Measurements from ENCODE around the gene DENND2D. TPM values are rescaled to one million over a fixed set of nuclear protein-coding genes. Genes with fewer than 3 reads are reported as not detected.

Gene DENND2D
- polyA plus RNA-seq, 1 donor from 2014 or later, result not detected

DNA sequence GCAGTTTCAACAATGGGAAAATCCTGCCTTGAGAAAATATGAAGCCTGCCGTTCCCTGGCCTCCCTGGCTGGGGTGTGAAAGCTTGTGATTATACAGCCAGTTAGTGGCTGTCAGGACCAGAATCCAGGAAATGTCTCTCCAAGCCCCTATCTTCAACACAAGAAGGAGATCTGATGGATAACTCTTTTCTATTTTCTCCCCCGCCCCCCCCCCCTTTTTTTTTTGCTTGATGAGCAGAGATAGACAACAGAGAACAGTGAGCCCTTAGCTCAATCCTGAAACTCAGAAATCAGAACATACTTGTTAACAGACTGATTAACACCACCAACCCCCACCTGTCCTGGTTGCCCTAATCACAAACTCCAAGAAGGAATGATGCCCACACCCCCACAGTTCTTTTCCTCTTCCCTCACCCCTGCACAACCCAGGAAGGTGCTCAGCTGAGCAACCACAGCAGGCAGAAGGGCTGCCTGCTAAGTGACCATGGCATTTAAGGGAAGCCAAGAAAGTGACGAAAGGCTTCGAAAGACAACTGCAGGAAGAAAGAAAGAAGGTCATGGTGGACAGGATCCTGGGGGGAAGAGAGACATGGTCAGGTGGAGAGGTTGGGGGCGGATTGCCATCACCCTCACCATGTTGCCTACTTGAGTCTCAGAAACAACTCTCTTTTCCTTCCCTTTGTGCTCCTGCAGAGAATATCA lies 12.3 kb upstream of the DENND2D start:
- H2AFZ ChIP-seq (ENCODE audit: low read depth, low read length), result no peak overlapping the region
- no peaks in the 10 kb centered on the region for H3K27me3 ChIP-seq (ENCODE audit: insufficient read depth, low read depth, low read length)
- no peak overlapping the region for H3K27ac ChIP-seq (ENCODE audit: low read length)
- no peak overlapping the region for H3K9ac ChIP-seq (ENCODE audit: low read length)
- TF ChIP-seq RAD21 (conservative IDR thresholded peaks at IDR 0.05), result no peak
- no peak for TF ChIP-seq EP300 (conservative IDR thresholded peaks at IDR 0.05; ENCODE audit: poor library complexity, severe bottlenecking)
- no peaks in the 10 kb centered on the region for H3K79me2 ChIP-seq (replicated peaks; ENCODE audit: insufficient read depth, low read length)
- H3K9me2 ChIP-seq (ENCODE audit: insufficient read depth, low read length), result no peaks in the 10 kb centered on the region
- H3K4me3 ChIP-seq (ENCODE audit: low read length), result no peak overlapping the region
- no peaks in the 10 kb centered on the region for H3F3A ChIP-seq (ENCODE audit: insufficient read depth, low read length, poor library complexity, severe bottlenecking)
- no peaks in the 10 kb centered on the region for H3K9me3 ChIP-seq (ENCODE audit: low read length)
- H3K36me3 ChIP-seq (ENCODE audit: insufficient read depth, low read length), result no peaks in the 10 kb centered on the region
- H4K20me1 ChIP-seq (ENCODE audit: insufficient read depth), result no peaks in the 10 kb centered on the region
- no peak overlapping the region for H3K4me2 ChIP-seq (ENCODE audit: low read length)

- Histone ChIP-seq H3K27me3 (ENCODE audit: insufficient read depth, low read depth, low read length) (no peaks in the 10 kb centered on the region), H3K9me3 (ENCODE audit: low read length) (no peaks in the 10 kb centered on the region), H3K9ac (ENCODE audit: low read length) (no peak overlapping the region), H2AFZ (ENCODE audit: low read depth, low read length) (no peak overlapping the region), H3K79me2 (replicated peaks; ENCODE audit: insufficient read depth, low read length) (no peaks in the 10 kb centered on the region), H3F3A (ENCODE audit: insufficient read depth, low read length, poor library complexity, severe bottlenecking) (no peaks in the 10 kb centered on the region), H3K36me3 (ENCODE audit: insufficient read depth, low read length) (no peaks in the 10 kb centered on the region), H3K27ac (ENCODE audit: low read length) (no peak overlapping the region), H3K9me2 (ENCODE audit: insufficient read depth, low read length) (no peaks in the 10 kb centered on the region), H4K20me1 (ENCODE audit: insufficient read depth) (no peaks in the 10 kb centered on the region), H3K4me3 (ENCODE audit: low read length) (no peak overlapping the region), H3K4me2 (ENCODE audit: low read length) (no peak overlapping the region)
- TF ChIP-seq POLR2AphosphoS5 (IDR thresholded peaks at IDR 0.05) (no peak), EP300 (conservative IDR thresholded peaks at IDR 0.05; ENCODE audit: poor library complexity, severe bottlenecking) (no peak), SMC3 (conservative IDR thresholded peaks at IDR 0.05; ENCODE audit: poor library complexity) (no peak), EZH2 (IDR thresholded peaks at IDR 0.05; ENCODE audit: borderline replicate concordance, insufficient read depth, low read length, poor library complexity, severe bottlenecking) (no peak), RAD21 (conservative IDR thresholded peaks at IDR 0.05) (no peak), MXI1 (conservative IDR thresholded peaks at IDR 0.05; ENCODE audit: poor library complexity, severe bottlenecking) (no peak), TAF1 (IDR thresholded peaks at IDR 0.05; ENCODE audit: low read depth) (no peak)
- TF ChIP-seq, protein P1, sequence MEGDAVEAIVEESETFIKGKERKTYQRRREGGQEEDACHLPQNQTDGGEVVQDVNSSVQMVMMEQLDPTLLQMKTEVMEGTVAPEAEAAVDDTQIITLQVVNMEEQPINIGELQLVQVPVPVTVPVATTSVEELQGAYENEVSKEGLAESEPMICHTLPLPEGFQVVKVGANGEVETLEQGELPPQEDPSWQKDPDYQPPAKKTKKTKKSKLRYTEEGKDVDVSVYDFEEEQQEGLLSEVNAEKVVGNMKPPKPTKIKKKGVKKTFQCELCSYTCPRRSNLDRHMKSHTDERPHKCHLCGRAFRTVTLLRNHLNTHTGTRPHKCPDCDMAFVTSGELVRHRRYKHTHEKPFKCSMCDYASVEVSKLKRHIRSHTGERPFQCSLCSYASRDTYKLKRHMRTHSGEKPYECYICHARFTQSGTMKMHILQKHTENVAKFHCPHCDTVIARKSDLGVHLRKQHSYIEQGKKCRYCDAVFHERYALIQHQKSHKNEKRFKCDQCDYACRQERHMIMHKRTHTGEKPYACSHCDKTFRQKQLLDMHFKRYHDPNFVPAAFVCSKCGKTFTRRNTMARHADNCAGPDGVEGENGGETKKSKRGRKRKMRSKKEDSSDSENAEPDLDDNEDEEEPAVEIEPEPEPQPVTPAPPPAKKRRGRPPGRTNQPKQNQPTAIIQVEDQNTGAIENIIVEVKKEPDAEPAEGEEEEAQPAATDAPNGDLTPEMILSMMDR (IDR thresholded peaks at IDR 0.05; ENCODE audit: poor library complexity, severe bottlenecking), result no peak
- TF ChIP-seq, protein P2, sequence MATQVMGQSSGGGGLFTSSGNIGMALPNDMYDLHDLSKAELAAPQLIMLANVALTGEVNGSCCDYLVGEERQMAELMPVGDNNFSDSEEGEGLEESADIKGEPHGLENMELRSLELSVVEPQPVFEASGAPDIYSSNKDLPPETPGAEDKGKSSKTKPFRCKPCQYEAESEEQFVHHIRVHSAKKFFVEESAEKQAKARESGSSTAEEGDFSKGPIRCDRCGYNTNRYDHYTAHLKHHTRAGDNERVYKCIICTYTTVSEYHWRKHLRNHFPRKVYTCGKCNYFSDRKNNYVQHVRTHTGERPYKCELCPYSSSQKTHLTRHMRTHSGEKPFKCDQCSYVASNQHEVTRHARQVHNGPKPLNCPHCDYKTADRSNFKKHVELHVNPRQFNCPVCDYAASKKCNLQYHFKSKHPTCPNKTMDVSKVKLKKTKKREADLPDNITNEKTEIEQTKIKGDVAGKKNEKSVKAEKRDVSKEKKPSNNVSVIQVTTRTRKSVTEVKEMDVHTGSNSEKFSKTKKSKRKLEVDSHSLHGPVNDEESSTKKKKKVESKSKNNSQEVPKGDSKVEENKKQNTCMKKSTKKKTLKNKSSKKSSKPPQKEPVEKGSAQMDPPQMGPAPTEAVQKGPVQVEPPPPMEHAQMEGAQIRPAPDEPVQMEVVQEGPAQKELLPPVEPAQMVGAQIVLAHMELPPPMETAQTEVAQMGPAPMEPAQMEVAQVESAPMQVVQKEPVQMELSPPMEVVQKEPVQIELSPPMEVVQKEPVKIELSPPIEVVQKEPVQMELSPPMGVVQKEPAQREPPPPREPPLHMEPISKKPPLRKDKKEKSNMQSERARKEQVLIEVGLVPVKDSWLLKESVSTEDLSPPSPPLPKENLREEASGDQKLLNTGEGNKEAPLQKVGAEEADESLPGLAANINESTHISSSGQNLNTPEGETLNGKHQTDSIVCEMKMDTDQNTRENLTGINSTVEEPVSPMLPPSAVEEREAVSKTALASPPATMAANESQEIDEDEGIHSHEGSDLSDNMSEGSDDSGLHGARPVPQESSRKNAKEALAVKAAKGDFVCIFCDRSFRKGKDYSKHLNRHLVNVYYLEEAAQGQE (IDR thresholded peaks at IDR 0.05; ENCODE audit: borderline replicate concordance), result no peak
These were observed 11.5 kb upstream of the DENND2D start for GRCh38 chr1:111211921-111212320.

Measured in neural cell (in vitro differentiated cells).